Colonic mucosa (tissue), 4 donors: ENCODE results near the gene POMC. TPM values are rescaled to one million over a fixed set of nuclear protein-coding genes. Genes with fewer than 3 reads are reported as not detected.

Experiments
- DNase-seq: peaks from one replicate; pipeline ENCODE4 v3.0.0-alpha.2; 2020
- H3K27ac ChIP-seq: fragments of 200-600 bp; one replicate; pipeline ENCODE4 v1.8.0; 2021
- H3K27me3 ChIP-seq: fragments of 200-600 bp; one replicate; pipeline ENCODE4 v1.8.0; 2021
- H3K36me3 ChIP-seq: fragments of 200-600 bp; one replicate; pipeline ENCODE4 v1.8.0; 2021
- H3K4me1 ChIP-seq: fragments of 200-600 bp; one replicate; pipeline ENCODE4 v1.8.0; 2021; ENCODE audit warnings: mild to moderate bottlenecking
- H3K4me3 ChIP-seq: fragments of 200-600 bp; one replicate; pipeline ENCODE4 v1.8.0; 2021
- H3K9ac ChIP-seq, 2 donors: one replicate each; pipeline ENCODE4 v1.7.0; 2013; ENCODE audit warnings: control low read depth in 2 of 2, low read depth in 2 of 2, low read length in 2 of 2
- H3K9me3 ChIP-seq: fragments of 200-600 bp; one replicate; pipeline ENCODE4 v1.8.0; 2021
- intact Hi-C: fragments of 100-400 bp; cut with DNase I; formaldehyde crosslinking; loops from one replicate; pipeline ENCODE4 v1.14.1; 2022
- total RNA-seq, 2 donors: library from RNA; stranded (reverse); fragmentation: NEBNext Ultra II Directional in 1 of 2; extraction: Animal tissue kit (Norgen Biotek cat#: 25700) in 1 of 2; gene quantifications; one replicate each; pipeline ENCODE4 v1.2.1, GENCODE V29; 2021
- TF ChIP-seq, protein P1 (sequence below): fragments of 200-600 bp; IDR thresholded peaks from one replicate; pipeline ENCODE4 v1.8.0; 2022; ENCODE audit warnings: antibody characterized with exemption, mild to moderate bottlenecking
- donor health status: healthy.
- donor health status: DM: no; HTN: no; CAD: no.
- donor health status: DM: no; HTN: no; CAD: no.

POMC gene
- total RNA-seq, 2 donors from 2014 or later, result 0.53 to 1.8 TPM

DNA sequence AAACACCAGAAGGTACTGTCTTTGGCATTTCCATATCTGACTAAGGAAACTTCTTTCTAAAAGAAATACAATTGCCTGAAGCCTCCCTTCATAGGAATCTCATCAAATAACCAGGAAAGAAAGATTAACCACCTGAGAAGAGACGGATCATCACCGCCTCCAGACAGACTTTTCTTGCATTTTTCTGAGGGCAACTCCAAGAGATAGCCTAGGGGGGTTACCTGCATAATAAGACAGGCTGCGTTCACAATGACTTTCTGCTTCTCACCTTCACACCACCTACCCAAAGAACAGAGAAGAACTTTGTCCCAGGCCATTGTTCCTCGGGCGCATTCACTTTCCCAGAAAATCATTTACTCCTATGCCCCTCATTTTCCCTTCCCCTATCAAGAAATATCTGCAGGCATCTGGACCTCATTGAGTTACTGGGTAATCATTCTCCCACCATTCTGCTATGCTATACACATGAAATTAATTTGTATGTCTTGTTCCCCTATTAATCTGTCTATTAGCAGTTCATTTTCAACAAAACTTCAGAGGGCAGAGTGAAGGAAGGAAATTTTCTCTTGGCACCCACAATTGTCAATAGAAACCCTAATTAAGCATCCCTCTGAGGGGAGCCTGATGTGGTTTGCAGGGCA is 8.3 kb upstream of the POMC start:
- no peak for DNase-seq
- intact Hi-C loops, result no loop called here
- TF ChIP-seq, protein P1, sequence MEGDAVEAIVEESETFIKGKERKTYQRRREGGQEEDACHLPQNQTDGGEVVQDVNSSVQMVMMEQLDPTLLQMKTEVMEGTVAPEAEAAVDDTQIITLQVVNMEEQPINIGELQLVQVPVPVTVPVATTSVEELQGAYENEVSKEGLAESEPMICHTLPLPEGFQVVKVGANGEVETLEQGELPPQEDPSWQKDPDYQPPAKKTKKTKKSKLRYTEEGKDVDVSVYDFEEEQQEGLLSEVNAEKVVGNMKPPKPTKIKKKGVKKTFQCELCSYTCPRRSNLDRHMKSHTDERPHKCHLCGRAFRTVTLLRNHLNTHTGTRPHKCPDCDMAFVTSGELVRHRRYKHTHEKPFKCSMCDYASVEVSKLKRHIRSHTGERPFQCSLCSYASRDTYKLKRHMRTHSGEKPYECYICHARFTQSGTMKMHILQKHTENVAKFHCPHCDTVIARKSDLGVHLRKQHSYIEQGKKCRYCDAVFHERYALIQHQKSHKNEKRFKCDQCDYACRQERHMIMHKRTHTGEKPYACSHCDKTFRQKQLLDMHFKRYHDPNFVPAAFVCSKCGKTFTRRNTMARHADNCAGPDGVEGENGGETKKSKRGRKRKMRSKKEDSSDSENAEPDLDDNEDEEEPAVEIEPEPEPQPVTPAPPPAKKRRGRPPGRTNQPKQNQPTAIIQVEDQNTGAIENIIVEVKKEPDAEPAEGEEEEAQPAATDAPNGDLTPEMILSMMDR, result no peak
- H3K27ac ChIP-seq, result no peak overlapping the region
- no peaks in the 10 kb centered on the region for H3K27me3 ChIP-seq
- H3K9me3 ChIP-seq, result no peaks in the 10 kb centered on the region
- H3K4me1 ChIP-seq, result no peaks in the 10 kb centered on the region
- no peak overlapping the region for H3K9ac ChIP-seq
- H3K4me3 ChIP-seq, result no peak overlapping the region
- no peaks in the 10 kb centered on the region for H3K36me3 ChIP-seq

DNA sequence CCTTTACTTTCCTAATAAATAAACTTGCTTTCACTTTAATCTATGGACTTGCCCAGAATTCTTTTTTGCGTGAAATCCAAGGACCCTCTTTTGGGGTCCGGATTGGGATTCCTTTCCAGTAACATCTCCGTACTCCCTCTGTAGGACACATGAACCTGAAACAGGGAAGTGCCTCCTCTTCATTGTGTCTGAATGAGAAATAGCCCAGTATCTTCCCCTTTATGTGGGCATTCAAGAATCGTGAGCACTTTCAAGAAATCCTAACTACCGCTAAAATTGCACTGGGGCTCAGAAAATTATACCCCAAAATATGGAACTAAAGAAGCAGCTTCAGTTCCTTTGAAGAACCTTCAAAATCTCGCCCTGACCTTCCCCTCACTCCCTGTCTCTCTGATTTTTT is 7.8 kb upstream of the POMC start:
- Histone ChIP-seq H3K4me1 (no peaks in the 10 kb centered on the region), H3K4me3 (no peak overlapping the region), H3K27ac (no peak overlapping the region), H3K9me3 (no peaks in the 10 kb centered on the region), H3K9ac (no peak overlapping the region), H3K27me3 (no peaks in the 10 kb centered on the region), H3K36me3 (no peaks in the 10 kb centered on the region)
- DNase-seq, result no peak
- TF ChIP-seq, protein P1, result no peak
- intact Hi-C loops, result no loop called here

DNA sequence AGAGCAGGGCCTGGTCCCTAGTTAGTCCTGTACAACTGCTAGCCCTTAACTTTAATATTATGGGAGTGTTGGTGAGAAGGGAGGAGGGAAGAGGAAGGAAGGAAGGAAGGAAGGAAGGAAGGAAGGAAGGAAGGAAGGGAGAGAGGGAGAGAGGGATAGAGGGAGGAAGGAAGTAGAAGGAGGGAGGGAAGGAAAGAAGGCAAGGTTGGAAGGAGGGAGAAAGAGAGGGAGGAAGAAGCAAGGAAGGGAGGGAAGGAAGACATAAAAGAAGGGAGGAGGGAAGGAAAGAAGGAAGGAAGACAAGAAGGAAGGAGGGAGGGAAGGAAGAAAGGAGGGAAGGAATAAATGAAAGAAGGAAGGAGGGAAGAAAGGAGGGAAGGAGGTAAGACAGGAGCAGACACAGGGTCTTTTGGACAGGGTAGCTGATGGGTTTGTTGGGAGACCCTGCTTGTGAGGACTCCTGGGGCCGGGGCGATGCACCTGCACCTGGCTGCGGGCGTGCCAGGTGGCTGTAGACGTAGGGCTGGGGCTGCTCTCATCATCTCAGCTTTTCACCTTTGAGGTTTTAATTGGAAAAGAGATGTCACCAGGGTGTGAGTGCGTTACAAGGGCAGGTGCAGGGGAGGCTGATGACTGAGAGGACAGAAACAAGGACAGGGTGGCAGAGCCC is 5.9 kb upstream of the POMC start:
- TF ChIP-seq, protein P1, result no peak
- Histone ChIP-seq H3K4me3 (no peak overlapping the region), H3K9ac (no peak overlapping the region), H3K27me3 (peaks cover 5% of the 10 kb centered on the region), H3K36me3 (no peaks in the 10 kb centered on the region), H3K27ac (no peak overlapping the region), H3K9me3 (no peaks in the 10 kb centered on the region), H3K4me1 (no peaks in the 10 kb centered on the region)
- DNase-seq, result no peak
- intact Hi-C loops, result no loop called here

- no peaks in the 10 kb centered on the region for H3K9me3 ChIP-seq
- H3K27me3 ChIP-seq, result peaks cover 11% of the 10 kb centered on the region
- no peak overlapping the region for H3K9ac ChIP-seq
- no peak overlapping the region for H3K4me3 ChIP-seq
- no peak for DNase-seq
- TF ChIP-seq, protein P1, result no peak
- intact Hi-C loops, result no loop called here
- no peaks in the 10 kb centered on the region for H3K4me1 ChIP-seq
- no peaks in the 10 kb centered on the region for H3K36me3 ChIP-seq
- H3K27ac ChIP-seq, result no peak overlapping the region
Measured at GRCh38 chr2:25173719-25174118, 5.3 kb upstream of the POMC start.

- TF ChIP-seq, protein P1, result no peak
Measured at GRCh38 chr2:25170888-25171287, 2.5 kb upstream of the POMC start.

More at GRCh38 chr2:25170888-25171287, 2.5 kb upstream of the POMC start:
- H3K4me1 ChIP-seq, result no peaks in the 10 kb centered on the region
- H3K9me3 ChIP-seq, result no peaks in the 10 kb centered on the region
- H3K4me3 ChIP-seq, result no peak overlapping the region
- DNase-seq, result no peak
- H3K9ac ChIP-seq, result no peak overlapping the region
- peaks cover 33% of the 10 kb centered on the region for H3K27me3 ChIP-seq
- H3K36me3 ChIP-seq, result no peaks in the 10 kb centered on the region
- no peak overlapping the region for H3K27ac ChIP-seq
- intact Hi-C loops, result no loop called here
